AG04449 (cell line): Measurements from ENCODE around the gene RIMOC1.

Experiments
- CTCF ChIA-PET: fragments of 350-600 bp; formaldehyde crosslinking; extraction: SDS; loops from one replicate; lab custom pipeline; 2021; ENCODE audit warnings: antibody characterized with exemption; lab: Yijun Ruan, JAX
- POLR2A ChIA-PET: fragments of 400-600, 350-600 bp; formaldehyde crosslinking; extraction: SDS; loops from one replicate; lab custom pipeline; 2020; ENCODE audit warnings: antibody characterized with exemption, inconsistent platforms; lab: Yijun Ruan, JAX
- DNase-seq: peaks from one replicate; pipeline ENCODE4 v3.0.0-alpha.2; 2010; ENCODE audit warnings: low read depth, low spot score
- H3K4me3 ChIP-seq: 2 replicates; pipeline ENCODE4 v1.5.1; 2011; ENCODE audit warnings: low read depth, mild to moderate bottlenecking, control low read depth, low read length
- TF ChIP-seq, protein P1 (sequence below): IDR thresholded peaks from one replicate; pipeline ENCODE4 v1.5.1; 2011; ENCODE audit warnings: mild to moderate bottlenecking, moderate library complexity, low read length, control low read depth, inconsistent platforms; ENCODE audit not compliant: insufficient read depth; ENCODE audit errors: missing control alignments

The RIMOC1 gene

GRCh38 chr5:41896230-41896629 lies 7.9 kb upstream of the RIMOC1 start:
- POLR2A ChIA-PET = no interaction called here
- TF ChIP-seq, protein P1, sequence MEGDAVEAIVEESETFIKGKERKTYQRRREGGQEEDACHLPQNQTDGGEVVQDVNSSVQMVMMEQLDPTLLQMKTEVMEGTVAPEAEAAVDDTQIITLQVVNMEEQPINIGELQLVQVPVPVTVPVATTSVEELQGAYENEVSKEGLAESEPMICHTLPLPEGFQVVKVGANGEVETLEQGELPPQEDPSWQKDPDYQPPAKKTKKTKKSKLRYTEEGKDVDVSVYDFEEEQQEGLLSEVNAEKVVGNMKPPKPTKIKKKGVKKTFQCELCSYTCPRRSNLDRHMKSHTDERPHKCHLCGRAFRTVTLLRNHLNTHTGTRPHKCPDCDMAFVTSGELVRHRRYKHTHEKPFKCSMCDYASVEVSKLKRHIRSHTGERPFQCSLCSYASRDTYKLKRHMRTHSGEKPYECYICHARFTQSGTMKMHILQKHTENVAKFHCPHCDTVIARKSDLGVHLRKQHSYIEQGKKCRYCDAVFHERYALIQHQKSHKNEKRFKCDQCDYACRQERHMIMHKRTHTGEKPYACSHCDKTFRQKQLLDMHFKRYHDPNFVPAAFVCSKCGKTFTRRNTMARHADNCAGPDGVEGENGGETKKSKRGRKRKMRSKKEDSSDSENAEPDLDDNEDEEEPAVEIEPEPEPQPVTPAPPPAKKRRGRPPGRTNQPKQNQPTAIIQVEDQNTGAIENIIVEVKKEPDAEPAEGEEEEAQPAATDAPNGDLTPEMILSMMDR = no peak
- H3K4me3 ChIP-seq = no peak overlapping the region
- no peak for DNase-seq
- CTCF ChIA-PET = no interaction called here

GRCh38 chr5:41903382-41903891 lies 707 bp upstream of the RIMOC1 start:
- DNase-seq = no peak
- POLR2A ChIA-PET = interaction anchor here (0.6 to 1.9 kb wide), 6 partner anchors 22 to 1430 kb away, joined by 3 to 15 read pairs (median 4); partner anchors contain the start of gene FBXO4
- CTCF ChIA-PET = no interaction called here
- TF ChIP-seq, protein P1 = no peak
- H3K4me3 ChIP-seq = peak overlapping the region; percentile 93

- TF ChIP-seq, protein P1 = no peak
- CTCF ChIA-PET = no interaction called here
- no peak for DNase-seq
- POLR2A ChIA-PET = no interaction called here
- no peak overlapping the region for H3K4me3 ChIP-seq
These were observed 2.0 kb downstream of the RIMOC1 start for GRCh38 chr5:41906151-41906550.

GRCh38 chr5:41908374-41909079 lies 4.4 kb downstream of the RIMOC1 start:
- DNase-seq = peak; percentile 63
- ChIA-PET POLR2A (no interaction called here), CTCF (interaction anchor here (1.0 to 2.0 kb wide), 3 partner anchors 14 to 52 kb away, joined by 3 to 7 read pairs (median 3); partner anchors contain the start of gene FBXO4)
- no peak overlapping the region for H3K4me3 ChIP-seq
- TF ChIP-seq, protein P1 = no peak

DNA sequence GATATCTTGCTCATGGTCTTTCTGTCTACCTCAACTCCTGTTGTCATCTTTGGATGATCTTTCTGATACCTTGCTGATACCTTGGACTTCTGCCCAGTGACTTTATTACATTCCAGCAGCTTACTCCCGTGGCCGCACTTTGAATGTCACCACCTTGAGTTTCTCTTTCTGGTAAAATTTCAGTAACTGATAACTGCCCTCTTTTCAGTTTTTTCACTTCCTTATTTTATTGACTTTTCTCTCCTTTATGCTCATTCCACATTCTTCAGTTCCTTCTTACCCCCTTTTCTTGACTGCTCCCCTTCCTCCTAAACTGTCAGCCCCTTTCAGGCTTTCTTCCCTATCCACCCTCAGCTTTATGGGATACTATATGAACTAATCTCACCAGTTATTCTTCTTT lies 14.0 kb downstream of the RIMOC1 start:
- H3K4me3 ChIP-seq = no peak overlapping the region
- ChIA-PET POLR2A (interaction anchor here (0.6 kb wide), 1 partner anchor 10 kb away, joined by 3 read pairs; no protein-coding TSS in a partner anchor), CTCF (no interaction called here)
- no peak for DNase-seq
- TF ChIP-seq, protein P1 = no peak

DNA sequence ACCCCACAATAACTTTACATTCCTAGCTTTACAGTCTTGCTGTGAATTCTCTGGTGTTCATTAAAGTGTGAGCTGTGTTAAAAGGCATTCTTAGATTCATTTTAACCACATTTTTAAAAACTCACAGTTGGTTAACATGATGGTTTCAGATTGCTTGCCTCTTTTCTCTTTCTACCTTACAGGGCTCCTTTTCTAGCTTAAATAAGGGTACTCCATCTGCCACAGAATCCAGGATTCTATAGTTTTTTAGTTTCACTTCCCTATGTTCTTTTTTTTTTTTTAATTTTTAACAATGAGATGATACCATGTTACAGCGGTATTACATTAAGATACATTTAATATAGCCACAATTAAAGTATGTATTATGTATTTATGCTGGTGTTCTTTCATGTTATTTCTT lies 17.0 kb downstream of the RIMOC1 start:
- TF ChIP-seq, protein P1 = no peak
- ChIA-PET CTCF (no interaction called here), POLR2A (no interaction called here)

More for the DNA sequence above, 17.0 kb downstream of the RIMOC1 start:
- DNase-seq = no peak
- H3K4me3 ChIP-seq = no peak overlapping the region
